ENCODE data around the gene DCLRE1B.

The DCLRE1B gene

DNA sequence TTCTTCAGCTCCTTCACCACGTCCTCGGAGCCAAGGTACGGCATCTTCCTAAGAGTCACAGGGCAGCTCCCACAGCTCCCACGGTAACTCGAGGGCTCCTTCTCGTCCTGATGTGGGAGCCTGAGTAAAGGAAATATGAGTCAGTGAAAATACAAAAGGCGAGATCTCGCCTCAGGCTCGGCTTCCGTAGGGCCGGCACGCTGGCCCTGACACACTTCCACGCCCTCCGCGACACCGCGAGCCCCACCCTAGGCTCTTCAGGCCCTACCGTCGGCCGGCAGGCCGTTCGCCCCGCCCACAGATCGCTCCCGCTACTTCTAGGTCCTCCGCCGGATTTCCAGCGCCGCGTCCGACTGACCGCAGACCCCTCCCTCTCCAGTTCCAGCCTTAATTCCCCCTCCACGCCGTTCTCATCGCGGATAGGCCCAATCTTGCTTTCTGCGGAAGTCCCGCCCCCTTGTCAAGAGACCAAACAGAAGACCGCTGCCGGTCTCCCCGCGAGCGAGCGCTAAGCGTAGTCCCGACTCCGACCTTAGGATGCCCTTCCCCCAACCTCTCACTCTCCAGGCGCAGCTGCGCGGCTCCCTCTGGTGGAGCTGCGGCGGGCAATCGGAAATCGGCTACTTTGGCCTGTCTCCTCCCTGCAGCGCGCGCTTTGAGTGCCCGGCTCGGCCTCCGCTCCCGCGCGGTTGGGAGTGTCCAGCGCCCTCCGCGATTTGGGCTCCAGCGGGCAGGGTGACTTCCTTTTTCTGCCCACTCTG is at the start of gene DCLRE1B, which contains the start of gene AP4B1:
Gene DCLRE1B (plus strand): TSS at position 653 of the 761 bp plus-strand sequence. CDS start 261 bp downstream, outside the sequence.
Gene AP4B1 (minus strand): TSS at position 126 of the 761 bp plus-strand sequence. CDS start 82 bp downstream, at position 44.
- peak; percentile 100 for DNase-seq (ENCODE audit: low read depth in 2 of 2)

DNA sequence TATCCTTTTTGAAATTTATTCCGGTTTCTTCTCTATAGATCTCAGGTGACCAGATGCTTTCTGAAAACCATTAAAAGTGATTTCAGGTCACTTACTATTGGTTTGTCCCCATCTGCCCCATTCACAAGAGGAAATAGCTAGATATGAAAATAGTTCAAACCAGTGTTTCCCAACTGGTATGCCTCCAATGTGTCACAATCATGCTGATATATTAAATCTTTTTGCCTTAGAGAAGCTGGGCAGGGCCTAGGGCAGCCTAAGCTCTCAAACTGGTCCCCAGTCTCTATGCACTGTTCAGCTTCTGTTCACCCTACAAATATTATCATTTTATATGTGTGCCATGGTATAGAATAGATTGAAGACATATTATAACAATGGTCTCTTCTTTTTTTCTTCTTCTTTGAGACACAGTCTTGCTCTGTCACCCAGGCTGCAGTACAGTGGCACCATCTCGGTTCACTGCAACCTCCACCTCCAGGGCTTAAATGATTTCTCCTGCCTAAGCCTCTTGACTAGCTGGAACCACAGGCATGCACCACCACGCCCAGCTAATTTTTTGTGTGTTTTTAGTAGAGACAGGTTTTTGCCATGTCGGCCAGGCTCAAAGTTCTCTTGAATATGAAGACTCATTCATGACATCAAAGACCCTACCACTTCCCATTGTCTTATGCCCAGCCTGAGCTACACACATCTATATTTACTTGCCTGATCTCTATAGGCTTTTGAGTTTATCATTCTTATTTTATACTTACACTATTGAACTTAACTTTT is 49.3 kb upstream of the DCLRE1B start:
- no peak for DNase-seq (ENCODE audit: low read depth in 2 of 2)

DNA sequence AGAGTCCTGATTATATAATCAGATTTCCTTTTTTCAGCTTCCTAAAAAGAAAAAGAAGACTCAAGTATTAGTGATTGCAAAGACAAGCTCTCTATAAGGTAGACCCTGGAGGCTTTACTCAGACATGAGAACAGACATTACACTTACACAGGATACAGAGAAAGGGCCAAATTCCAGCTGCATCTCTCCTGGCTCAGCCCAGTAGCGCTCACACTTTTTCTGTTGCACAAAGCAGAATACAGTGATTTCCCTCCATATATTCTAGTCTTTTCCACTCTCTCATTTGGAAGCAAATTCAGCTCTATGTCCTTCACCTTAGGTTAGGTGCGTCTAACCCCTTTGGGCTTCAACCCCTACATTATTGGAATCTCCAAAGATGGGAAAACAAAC is 48.7 kb upstream of the DCLRE1B start:
- DNase-seq (ENCODE audit: low read depth in 2 of 2) = no peak

DNA sequence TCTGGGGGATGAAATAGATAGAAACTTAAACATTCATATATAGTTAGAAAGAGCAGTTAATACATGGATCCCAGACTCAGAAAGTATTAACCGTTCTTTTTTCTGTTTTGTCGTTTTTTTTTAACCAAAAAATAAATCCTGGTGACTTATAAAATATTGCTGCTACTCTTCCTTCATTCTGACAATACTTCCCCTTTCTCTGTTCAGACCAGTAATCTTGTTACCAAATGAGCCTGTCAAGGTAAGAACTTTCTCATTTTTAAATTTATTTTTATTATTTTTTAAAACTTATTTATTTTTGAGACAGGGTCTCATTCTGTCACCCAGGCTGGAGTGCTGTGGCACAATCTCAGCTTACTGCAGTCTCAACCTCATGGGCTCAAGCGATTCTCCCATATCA is 47.4 kb upstream of the DCLRE1B start:
- no peak for DNase-seq (ENCODE audit: low read depth in 2 of 2)

DNA sequence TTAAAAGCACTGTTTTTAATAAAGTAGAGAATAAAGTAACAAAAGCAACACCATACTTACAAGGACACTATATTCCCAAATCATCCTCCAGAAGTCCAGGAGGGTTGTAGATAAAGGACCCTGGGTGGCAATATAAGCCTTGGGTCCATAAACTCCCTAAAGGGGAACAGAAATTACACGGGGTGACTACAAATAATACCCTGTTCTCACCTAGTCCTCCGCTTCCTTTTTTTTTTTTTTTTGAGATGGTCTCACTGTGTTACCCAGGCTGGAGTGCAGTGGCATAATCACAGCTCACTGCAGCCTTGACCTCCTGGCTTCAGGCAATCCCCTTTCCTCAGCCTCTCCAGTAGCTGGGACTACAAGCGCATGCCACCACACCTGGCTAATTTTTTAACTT is 46.7 kb upstream of the DCLRE1B start:
- no peak for DNase-seq (ENCODE audit: low read depth in 2 of 2)

DNA sequence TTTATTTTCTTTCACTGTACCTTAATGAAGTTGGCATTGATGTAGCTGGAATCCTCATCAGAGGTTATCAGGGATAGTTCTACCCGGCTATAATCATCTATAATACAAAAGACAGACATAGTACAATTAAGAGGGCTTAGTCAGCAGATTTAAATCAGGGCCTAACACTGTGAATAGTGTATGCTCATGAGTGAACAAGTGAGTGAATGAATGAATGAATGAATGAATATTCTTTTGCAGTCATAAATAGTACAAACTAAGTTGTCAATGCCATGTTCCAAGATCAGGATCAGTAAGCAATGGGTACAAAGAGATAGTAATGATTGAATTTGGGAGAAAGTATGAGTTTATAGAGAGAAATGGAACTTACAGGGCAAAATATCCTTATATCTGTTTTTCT is 46.1 kb upstream of the DCLRE1B start:
- DNase-seq (ENCODE audit: low read depth in 2 of 2) = no peak

DNA sequence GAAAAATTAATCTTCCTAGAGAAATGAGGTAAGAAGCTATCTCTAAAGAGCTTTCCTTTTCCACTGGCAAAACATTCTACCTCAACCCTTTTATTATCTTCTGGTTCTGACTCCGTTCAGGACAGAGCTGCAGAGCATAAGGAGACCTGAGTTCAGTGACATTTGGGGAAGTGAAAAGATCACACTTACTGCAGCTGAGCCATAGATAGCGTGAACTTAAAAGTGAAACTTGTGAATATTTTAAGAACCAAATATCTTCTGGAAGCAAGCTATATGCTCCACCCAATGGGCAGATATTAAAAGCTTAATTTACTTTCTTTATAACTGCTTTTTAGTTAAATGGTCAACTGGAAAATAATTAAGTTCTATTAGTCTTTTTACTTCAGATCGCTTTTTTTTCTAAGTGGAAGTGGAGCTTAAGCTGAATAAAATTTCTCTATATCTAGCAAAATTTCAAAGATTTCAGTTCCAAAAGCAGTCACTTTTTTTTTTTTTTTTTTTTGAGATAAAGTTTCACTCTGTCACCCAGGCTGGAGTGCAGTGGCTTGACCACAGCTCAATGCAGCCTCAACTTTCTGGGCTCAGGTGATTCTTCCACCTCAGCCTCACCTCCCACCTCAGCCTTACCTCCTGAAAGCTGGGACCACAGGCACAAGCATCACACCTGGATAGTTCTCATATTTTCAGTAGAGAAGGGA is 45.5 kb upstream of the DCLRE1B start:
- no peak for DNase-seq (ENCODE audit: low read depth in 2 of 2)

DNA sequence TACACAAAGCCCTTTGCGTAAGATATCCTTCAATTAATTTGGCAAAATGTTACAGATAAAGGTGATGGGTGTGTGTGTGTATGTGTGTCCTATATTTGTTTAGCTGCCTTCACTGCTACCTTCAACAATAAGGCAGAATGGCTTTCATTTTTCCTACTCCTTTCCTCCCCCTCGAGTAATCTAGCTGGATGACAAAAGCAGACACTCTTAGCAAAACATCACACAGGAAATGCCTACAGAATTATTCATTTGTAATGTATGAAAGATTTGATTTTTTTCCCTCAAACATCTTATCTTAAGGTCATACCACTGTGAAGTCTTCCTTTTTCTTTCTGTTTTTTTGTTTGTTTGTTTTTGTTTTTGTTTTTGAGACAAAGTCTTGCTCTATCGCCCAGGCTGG is 44.2 kb upstream of the DCLRE1B start:
- peak; percentile 62 to 69 for DNase-seq (ENCODE audit: low read depth in 2 of 2)

DNA sequence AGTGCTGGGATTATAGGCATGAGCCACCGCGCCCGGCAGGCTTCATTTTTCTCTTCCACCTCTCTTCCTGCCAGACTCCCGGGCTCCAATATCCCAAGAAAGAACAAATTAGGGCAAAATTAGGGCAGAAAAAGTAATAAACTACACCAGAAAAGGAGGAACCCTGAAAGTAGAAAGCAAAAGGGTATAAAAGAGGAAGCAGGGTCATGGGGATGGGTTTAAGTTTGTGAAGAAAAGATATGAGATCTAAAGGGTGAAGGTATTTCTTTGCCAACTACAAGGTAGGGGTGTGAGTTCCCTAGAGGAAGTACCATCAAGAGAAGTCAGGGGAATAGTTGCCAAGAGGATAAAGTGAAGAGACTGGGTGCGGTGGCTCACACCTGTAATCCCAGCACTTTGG is 43.5 kb upstream of the DCLRE1B start:
- no peak for DNase-seq (ENCODE audit: low read depth in 2 of 2)

DNA sequence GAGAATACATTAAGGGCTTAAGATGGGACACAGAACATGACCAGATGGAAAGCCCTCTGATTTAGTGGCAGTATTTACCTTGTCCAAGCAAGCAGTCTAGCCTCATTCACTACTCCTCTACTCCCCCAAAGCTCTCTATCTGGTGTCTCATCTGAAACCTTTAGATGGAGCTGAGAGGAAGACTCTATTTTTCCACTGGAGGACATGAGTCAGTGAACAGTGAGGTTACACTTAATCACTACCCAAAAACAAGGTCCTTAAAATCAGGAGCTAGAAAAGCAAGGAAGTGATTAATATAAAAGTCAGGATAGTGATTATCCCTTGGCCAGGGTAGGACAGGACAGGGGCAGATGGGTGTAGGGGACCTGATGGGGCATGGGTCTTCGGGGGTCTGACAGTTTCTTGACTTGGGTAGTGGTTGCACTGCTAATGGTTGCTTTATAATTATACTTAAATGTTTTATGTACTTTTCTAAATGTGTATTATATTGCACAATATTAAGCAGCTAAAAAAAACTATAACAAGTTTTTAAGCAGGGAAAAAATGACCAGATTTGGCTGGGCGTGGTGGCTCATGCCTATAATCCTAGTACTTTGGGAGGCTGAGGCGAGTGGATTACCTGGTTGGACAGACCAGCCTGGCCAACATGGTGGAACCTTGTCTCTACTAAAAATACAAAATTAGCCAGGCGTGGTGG is 36.6 kb upstream of the DCLRE1B start:
- DNase-seq (ENCODE audit: low read depth in 2 of 2) = no peak

DNA sequence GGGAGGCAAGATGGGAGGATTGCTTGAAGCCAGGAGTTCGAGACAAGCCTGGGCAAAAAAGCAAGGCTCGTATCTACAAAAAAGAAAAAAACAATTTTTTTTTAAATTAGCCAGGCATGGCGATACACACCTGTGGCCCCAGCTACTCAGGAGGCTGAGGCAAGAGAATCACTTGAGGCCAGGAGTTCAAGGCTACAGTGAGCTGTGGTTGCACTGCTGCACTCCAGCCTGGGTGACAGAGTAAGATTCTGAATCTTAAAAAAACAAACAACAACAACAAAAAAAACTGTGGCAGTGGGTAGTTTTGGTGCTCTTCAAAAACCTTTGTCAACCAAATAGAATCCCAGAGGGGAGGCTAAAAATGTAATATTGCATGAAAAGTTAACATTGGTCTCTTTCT is 34.3 kb upstream of the DCLRE1B start:
- DNase-seq (ENCODE audit: low read depth in 2 of 2) = no peak

DNA sequence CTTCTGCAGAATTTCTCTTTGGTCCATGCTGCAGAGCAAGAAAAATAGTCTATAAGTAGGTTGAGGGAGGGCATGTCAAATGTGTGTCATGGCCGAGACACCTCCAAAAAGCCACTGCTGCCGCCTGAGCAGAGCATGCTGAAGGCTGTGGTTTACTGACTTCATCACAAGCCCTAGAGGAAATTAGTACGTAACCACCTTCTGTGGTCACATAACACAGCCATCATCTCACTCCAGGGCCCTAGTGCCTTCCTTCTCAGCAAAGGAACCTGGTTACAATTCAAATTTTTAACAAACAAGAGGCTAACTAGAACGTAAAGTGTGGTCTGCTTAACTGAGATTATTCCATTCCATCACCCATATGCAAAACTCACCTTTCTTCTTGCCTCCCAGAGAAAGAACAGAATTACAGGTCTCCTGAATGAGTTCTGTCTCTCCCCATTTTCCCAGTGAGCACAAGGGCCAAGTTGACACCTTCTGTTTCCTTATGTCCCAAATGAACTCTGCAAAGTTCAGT is 33.5 kb upstream of the DCLRE1B start, which contains the start of gene PTPN22:
Gene PTPN22 (minus strand): TSS at position 116 of the 517 bp plus-strand sequence.
- DNase-seq (ENCODE audit: low read depth in 2 of 2) = peak; percentile 27 to 37

DNA sequence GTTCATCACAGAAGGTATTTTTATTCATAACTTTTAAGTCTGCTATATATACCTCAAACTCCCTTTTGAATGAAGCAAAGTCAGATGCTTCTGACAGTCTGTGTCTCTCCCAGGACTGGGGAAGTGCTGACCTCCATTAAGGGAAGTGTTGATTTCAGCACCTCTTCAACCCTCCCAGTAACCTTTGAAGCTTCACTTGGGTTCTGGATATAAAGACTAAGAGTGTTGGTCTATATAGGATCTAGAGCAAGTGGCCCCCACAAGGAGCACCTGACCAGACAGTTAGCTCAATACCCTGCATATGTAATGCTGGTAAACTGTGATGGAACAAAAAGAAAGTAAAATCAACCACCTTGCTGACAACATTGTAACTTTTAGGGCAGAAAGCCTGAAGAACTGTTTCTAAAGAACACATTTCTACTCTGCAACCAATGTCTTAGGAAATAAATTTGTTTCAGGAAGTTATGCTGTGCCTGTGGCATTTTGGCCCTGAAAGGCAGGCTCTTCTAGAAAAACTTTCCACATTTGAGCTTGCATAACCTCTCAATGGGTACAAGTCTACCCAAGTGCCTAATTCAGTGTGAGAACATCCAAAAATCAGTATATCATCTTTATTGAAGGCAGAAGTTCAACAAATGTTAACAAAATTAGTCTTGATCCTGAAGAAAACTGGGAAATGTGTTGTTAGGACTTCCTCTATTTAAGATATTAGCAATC is 32.7 kb upstream of the DCLRE1B start:
- DNase-seq (ENCODE audit: low read depth in 2 of 2) = no peak

DNA sequence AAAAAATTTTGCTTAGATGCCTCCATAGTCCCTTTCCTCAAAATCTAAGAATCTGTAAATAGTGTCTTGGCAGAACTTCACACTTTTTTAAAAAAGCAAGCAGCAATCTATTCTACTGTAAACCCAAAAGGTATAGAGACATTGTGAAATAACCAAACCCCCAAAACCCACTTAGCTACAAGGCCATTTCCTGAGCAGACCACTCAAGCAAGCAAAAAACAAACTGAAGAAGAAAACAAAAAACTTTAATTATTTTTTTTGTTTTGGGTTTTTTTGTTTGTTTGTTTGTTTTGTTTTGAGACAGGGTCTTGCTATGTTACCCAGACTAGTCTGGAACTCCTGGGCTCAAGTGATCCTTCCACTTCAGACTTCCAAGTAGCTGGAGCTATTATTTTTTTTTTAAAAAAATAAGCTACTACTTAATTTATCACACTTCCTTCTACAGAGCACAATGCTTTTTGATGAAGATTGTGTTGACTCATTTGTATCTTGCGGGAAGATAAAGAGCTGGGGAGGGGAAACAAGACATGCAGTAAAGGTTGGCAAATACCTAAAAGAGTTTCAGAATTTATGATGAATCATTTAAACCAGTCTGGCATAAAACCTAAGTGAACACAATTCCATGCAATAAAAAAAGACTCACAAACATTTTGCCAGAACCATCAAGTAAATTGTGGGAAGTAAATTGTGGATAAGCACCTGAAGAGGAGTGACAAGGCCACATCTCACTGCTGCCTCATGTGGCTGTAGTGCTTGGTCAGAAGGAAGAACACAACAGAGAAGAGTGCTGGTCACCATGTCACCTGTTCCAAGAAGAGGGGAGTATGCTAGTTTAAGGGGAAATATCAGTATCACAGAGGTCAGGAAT is 30.9 kb upstream of the DCLRE1B start:
- no peak for DNase-seq (ENCODE audit: low read depth in 2 of 2)

DNA sequence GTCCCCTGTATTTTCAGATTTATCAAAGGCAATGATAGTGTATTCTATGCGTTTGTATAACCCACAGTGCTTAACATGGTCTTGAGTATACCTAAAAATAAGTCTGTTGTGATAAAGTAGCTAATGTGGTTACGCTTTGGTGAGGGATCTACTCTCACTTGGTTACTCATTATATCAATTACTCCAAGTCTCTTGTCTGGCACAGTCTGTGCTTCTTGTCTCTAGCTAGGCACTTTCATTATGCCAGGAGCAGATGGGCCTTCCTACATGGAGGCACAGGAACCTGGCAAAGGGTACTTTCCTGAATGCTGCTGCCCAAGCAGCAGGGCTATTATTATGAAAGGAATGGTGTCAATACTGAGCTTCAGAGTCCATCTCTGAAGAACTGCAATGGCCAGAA is 29.4 kb upstream of the DCLRE1B start:
- DNase-seq (ENCODE audit: low read depth in 2 of 2) = no peak

DNA sequence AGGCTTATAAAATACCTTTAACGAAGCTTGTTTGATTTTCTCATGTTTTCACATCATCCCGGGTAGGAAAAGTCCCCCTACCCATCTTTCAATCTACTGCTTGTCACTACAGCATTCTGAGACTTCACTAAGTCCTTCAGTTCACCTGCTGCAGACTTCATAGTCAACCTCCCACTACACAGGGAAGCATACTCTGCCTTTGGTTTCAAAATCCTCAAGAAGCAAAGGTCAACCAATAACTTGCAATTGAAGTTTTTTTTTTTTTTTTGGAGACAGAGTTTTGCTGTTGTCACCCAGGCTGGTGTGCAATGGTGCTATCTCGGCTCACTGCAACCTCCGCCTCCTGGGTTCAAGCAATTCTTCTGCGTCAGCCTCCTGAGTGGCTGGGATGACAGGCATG is 28.9 kb upstream of the DCLRE1B start:
- no peak for DNase-seq (ENCODE audit: low read depth in 2 of 2)

DNA sequence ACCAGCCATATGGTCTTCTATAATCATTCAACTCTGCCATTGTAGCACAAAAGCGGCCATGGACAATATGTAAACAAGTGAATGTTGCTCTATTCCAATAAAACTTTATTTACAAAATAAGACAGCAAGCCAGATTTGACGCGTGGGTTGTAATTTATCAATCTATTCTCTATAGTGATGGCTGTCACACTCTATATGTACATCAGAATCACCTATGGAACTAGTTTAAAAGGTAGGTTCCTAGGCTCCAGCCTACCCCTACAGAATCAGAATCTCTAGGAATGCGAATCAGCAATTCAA is 25.4 kb upstream of the DCLRE1B start:
- no peak for DNase-seq (ENCODE audit: low read depth in 2 of 2)

DNA sequence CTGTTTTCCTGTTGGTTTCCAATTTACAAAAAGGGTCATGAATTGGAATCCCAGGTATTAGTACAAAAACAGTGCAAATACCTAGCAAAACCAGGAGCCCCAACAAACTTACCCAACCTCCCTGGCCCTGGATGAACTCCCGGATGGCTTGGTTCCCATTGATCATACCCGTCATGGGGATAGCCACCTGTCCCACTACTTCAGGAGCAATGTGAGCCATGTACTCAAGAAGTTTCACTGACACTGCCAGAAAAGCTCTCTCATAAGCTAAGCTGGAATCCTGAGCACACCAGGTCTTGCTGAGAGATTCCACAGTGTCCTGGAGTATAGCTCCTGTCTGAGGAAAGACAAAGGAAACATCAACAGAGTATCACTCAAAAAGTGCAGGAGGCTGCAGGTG is 23.5 kb upstream of the DCLRE1B start:
- DNase-seq (ENCODE audit: low read depth in 2 of 2) = no peak

DNA sequence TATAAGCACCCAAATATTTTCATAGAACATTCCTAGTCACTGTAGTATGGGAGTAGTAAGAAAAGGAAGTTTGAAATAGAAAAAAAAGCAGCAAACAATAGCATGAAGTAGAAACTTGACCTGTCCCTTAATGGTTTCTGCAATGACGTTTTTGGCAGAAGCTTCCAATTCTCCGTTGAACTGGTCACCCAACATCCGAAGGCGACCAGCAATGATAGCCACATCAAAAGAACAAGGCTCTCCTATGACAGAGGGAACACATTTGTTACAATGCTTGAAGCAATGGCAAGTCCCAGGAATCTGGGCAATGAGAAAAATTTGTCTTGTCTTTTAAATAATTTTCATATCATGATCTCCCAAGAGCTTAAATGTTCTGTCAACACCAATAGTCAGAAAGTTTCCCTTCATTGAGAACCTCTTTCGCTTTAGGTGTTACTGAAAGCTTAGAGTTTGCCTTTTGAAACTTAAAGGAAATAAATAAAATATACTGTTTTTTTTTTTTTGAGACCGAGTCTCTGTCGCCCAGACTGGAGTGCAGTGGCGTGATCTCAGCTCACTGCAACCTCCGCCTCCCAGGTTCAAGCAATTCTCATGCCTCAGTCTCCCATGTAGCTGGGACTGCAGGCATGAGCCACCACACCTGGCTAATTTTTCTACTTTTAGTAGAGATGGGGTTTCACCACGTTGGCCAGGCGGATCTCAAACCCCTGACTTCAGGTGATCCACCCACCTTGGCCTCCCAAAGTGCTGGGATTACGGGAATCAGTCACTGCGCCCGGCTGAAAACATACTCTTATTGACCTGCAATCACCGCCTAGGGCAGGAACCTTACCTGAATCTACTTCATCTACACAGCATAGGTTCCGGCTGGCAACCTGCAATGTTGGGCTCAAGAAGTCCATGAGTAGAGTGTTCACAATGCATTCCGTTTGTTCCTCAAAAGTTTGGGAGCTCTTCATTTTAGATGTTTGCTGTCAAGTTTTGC is 18.4 kb upstream of the DCLRE1B start:
- no peak for DNase-seq (ENCODE audit: low read depth in 2 of 2)

Data from fibroblast of skin of left quadriceps (primary cell).